Measurements from ENCODE around the gene LRRC23. TPM values are rescaled to one million over a fixed set of nuclear protein-coding genes. Genes with fewer than 3 reads are reported as not detected.

LRRC23 gene
- total RNA-seq, 1 donor from 2014 or later, result 8.6 TPM

DNA sequence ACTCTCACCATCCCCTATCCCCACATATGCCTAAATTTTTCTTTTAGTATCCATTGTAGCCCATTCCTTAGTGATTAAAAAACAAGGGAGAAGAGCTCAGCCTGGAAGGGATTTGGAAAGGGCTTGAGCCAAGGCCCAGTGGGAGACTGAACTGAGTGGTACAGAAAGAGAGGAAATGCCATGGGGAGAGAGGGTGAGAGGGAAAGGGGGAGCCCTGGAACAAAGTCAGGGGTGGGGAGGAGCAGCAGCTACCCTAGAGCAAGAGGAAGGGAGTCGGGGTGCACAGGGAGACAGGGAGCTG, 20.6 kb downstream of the LRRC23 start:
- Histone ChIP-seq H3K27ac (peak overlapping the region; percentile 99), H3K27me3 (no peaks in the 10 kb centered on the region), H3K4me1 (peaks cover 49% of the 10 kb centered on the region), H3K9me3 (no peaks in the 10 kb centered on the region), H3K36me3 (peaks cover 0 to 10% of the 10 kb centered on the region in 2 donors), H3K4me3 (peak overlapping the region; percentile 73 to 95)
- intact Hi-C loops (cut with DNase I), result loop anchor here (5.0 kb wide), 1 partner anchor 58 kb away; the partner anchor contains the start of gene TPI1
- TF ChIP-seq POLR2A (IDR thresholded peaks at IDR 0.05) (no peak), POLR2AphosphoS5 (IDR thresholded peaks at IDR 0.05; ENCODE audit: insufficient read depth in 1 of 2, low read depth in 1 of 2) (no peak)
- TF ChIP-seq, protein P1, sequence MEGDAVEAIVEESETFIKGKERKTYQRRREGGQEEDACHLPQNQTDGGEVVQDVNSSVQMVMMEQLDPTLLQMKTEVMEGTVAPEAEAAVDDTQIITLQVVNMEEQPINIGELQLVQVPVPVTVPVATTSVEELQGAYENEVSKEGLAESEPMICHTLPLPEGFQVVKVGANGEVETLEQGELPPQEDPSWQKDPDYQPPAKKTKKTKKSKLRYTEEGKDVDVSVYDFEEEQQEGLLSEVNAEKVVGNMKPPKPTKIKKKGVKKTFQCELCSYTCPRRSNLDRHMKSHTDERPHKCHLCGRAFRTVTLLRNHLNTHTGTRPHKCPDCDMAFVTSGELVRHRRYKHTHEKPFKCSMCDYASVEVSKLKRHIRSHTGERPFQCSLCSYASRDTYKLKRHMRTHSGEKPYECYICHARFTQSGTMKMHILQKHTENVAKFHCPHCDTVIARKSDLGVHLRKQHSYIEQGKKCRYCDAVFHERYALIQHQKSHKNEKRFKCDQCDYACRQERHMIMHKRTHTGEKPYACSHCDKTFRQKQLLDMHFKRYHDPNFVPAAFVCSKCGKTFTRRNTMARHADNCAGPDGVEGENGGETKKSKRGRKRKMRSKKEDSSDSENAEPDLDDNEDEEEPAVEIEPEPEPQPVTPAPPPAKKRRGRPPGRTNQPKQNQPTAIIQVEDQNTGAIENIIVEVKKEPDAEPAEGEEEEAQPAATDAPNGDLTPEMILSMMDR (IDR thresholded peaks at IDR 0.05), result no peak
- DNase-seq (ENCODE audit: extremely low spot score in 2 of 2), result no peak

DNA sequence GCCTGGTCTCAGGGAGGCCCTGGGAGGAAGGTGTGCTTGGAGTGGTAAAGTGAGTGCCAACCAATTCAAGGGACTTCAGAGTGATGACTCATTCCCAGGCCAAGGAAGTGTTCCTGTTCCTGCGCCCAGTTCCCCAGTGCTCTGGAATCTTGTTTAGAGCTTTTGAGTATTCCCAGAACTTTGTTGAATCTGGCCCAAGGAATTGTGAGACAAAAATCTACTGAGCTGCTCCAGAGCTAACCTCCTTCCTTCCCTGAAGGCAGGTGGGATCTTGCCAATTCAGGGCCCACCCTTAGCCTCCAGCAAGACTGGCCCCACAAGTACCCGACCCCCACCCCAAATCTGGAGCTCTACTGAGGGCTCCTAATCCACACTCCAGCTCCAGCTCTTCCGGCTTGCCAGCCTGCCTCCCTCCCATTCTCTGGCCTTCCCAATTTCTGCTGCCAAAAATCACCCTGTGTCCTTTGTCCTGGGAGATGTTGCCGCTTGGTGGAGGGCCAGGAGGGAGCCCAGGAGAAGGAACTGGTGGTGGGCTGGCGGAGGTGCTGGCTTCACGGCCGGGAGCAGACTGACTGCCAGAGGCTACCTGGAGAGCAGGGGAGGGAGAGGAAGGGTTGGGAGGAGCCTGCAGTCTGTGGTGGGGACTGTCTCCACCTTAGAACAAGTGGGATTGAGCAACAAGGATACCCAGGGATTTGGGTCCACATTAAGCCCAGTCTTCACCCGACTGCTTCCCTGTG, 21.1 kb downstream of the LRRC23 start:
- Histone ChIP-seq H3K4me1 (peaks cover 54% of the 10 kb centered on the region), H3K36me3 (peaks cover 0 to 10% of the 10 kb centered on the region in 2 donors), H3K9me3 (no peaks in the 10 kb centered on the region), H3K27ac (peak overlapping the region; percentile 99), H3K27me3 (no peaks in the 10 kb centered on the region), H3K4me3 (peak overlapping the region; percentile 73 to 95)
- TF ChIP-seq POLR2AphosphoS5 (IDR thresholded peaks at IDR 0.05; ENCODE audit: insufficient read depth in 1 of 2, low read depth in 1 of 2) (peak; percentile 73 to 90), POLR2A (IDR thresholded peaks at IDR 0.05) (peak in 1 of 2 donors; percentile 43)
- TF ChIP-seq, protein P1 (IDR thresholded peaks at IDR 0.05), result peak in 1 of 3 experiments; percentile 26
- intact Hi-C loops (cut with DNase I), result loop anchor here (5.0 kb wide), 1 partner anchor 58 kb away; the partner anchor contains the start of gene TPI1
- no peak for DNase-seq (ENCODE audit: extremely low spot score in 2 of 2)

DNA sequence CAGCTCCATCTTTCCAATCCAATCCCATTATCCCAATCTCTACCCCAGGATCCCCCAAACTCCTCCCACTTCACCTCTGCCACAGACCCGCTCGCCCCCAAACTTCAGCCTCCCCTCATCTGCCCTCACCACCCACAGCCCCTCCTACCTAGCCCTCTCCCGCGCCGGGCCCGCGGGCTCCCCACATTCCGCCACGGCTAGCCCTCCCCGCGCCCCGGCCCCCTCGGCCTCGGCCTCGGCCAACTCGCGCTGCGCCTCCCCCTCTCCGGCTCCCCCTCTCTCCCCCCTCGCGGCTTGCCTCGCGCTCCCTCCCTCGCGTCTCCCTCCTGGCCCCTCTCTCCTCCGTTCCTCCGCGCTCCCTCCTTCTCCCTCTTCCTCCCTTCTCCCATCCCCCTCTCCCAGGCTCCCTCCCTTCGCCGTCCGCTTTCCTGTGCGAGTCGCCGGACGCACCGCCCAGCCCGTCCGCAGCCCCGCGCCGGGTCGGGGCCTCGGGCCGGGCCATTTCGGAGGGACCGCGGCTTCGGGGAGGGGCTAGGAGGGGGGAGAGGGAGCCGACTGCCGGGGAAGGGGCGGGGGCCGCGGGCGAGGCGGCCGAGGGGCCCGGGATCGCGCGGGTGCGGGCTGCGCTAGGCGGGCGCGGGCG, 22.9 kb downstream of the LRRC23 start, which contains the start of gene ATN1:
TSS of gene ATN1 (plus strand) at position 581 of the 643 bp plus-strand sequence. CDS start 6,043 bp downstream, outside the sequence.
- no peaks in the 10 kb centered on the region for H3K9me3 ChIP-seq
- H3K4me3 ChIP-seq, result peak within 1 kb of the TSS; percentile 73 to 95
- H3K27me3 ChIP-seq, result no peaks in the 10 kb centered on the region
- intact Hi-C loops (cut with DNase I), result loop anchor here (5.0 kb wide), 1 partner anchor 60 kb away; the partner anchor contains the start of gene TPI1
- H3K36me3 ChIP-seq, result no peaks in the 10 kb centered on the region
- peak within 1 kb of the TSS; percentile 99 for H3K27ac ChIP-seq
- TF ChIP-seq POLR2A (IDR thresholded peaks at IDR 0.05) (peak in 1 of 2 donors; percentile 42), POLR2AphosphoS5 (IDR thresholded peaks at IDR 0.05; ENCODE audit: insufficient read depth in 1 of 2, low read depth in 1 of 2) (peak in 1 of 2 donors; percentile 81)
- TF ChIP-seq, protein P1 (IDR thresholded peaks at IDR 0.05), result no peak
- H3K4me1 ChIP-seq, result peaks cover 71% of the 10 kb centered on the region
- DNase-seq (ENCODE audit: extremely low spot score in 2 of 2), result no peak

DNA sequence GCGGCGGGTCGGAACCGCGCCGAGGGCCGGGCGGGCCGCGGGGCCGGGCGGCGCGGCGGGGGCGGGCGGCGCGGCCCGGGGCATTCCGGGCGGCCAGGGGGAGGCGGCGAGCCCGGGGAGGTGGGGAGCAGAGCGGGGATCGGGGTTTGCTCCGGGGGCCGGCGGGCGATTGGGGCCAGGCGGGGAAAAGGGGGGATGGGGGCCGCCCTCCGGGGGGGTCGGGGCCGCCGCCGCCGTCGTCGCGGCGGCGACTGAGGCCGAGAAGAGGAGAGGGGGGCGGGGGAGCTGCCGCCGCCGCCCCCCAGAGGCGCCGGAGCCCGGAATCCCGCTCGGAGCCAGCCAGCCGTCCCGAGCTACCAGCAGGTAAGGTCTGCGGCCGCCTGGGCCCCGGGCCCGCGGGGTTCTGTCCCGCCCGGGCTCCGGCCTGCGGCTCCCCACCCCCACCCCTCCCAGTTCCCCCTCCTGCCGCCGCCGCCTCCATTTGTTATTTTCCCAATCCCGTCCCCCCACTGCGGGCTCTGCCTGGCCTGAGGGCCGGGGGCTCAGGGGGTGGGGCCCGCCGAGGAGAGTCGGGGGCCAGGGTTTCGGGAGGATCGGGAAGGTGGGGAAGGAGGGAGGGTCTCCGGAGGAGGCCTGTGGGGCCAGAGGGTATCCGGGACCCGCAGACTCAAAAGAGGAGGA, 23.5 kb downstream of the LRRC23 start:
- H3K27me3 ChIP-seq, result no peaks in the 10 kb centered on the region
- H3K27ac ChIP-seq, result peak overlapping the region; percentile 99
- H3K36me3 ChIP-seq, result no peaks in the 10 kb centered on the region
- DNase-seq (ENCODE audit: extremely low spot score in 2 of 2), result no peak
- TF ChIP-seq, protein P1 (IDR thresholded peaks at IDR 0.05), result no peak
- TF ChIP-seq POLR2AphosphoS5 (IDR thresholded peaks at IDR 0.05; ENCODE audit: insufficient read depth in 1 of 2, low read depth in 1 of 2), result peak in 1 of 2 donors; percentile 25
- intact Hi-C loops (cut with DNase I), result loop anchor here (5.0 kb wide), 1 partner anchor 61 kb away; the partner anchor contains the start of gene TPI1
- peaks cover 77% of the 10 kb centered on the region for H3K4me1 ChIP-seq
- peak overlapping the region; percentile 73 to 95 for H3K4me3 ChIP-seq
- H3K9me3 ChIP-seq, result no peaks in the 10 kb centered on the region

All from vagina (tissue), 2 donors.